BLaER1 treated with 17β-estradiol and CSF1 and Interleukin-3, amounts not matched to agents 10 nM and 100 nM (cell line): Measurements from ENCODE around the gene FKBP6.
A peak's percentile ranks its signal among the peaks of the same experiment; 100 is the strongest.
"Not testable (repeated sequence)": the region's sequence is repeated elsewhere in the genome, so short reads cannot be mapped to it uniquely, and the experiment has no call there.

Source experiments
- H3K27ac ChIP-seq, 11 experiments: shearing (Covaris generic); formaldehyde crosslinking; 2 replicates each; pipeline ENCODE4 v1.8.1; 2022
- H3K27me3 ChIP-seq, 11 experiments: shearing (Covaris generic); formaldehyde crosslinking; 2 replicates each; pipeline ENCODE4 v1.8.1; 2022
- H3K36me3 ChIP-seq, 11 experiments: shearing (Covaris generic); formaldehyde crosslinking; 2 replicates each; pipeline ENCODE4 v1.8.1; 2022
- H3K4me1 ChIP-seq, 10 experiments: shearing (Covaris generic); formaldehyde crosslinking; 2 replicates each; pipeline ENCODE4 v1.8.1; 2022
- H3K4me2 ChIP-seq, 11 experiments: shearing (Covaris generic); formaldehyde crosslinking; 2 replicates each; pipeline ENCODE4 v1.8.1; 2022
- H3K4me3 ChIP-seq, 10 experiments: shearing (Covaris generic); formaldehyde crosslinking; 2 replicates each; pipeline ENCODE4 v1.8.1; 2022
- H3K9ac ChIP-seq, 11 experiments: shearing (Covaris generic); formaldehyde crosslinking; 2 replicates each; pipeline ENCODE4 v1.8.1; 2022
- H3K9me3 ChIP-seq, 11 experiments: shearing (Covaris generic); formaldehyde crosslinking; replicated peaks in 1 of 11; 2 replicates each; pipeline ENCODE4 v1.8.1; 2022
- H4K20me1 ChIP-seq, 11 experiments: shearing (Covaris generic); formaldehyde crosslinking; 2 replicates each; pipeline ENCODE4 v1.8.1; 2022
- Cebpa-rat ChIP-seq, 11 experiments: shearing (Covaris generic); IDR thresholded peaks; 2 replicates each; pipeline ENCODE4 v1.8.1; 2022

Gene FKBP6

GRCh38 chr7:73323434-73324080, 4.4 kb upstream of the FKBP6 start:
- H3K9me3 ChIP-seq, H3K27me3 ChIP-seq, H4K20me1 ChIP-seq, H3K36me3 ChIP-seq: not testable (repeated sequence)
- peak overlapping the region; percentile 73 to 91 (median 84) for H3K4me2 ChIP-seq
- H3K27ac ChIP-seq = peak overlapping the region in 2 of 11 experiments; percentile 15 to 47; a peak in 2 of 22 replicates
- H3K4me1 ChIP-seq = peaks cover 14 to 29% (median 18%) of the 10 kb centered on the region in 10 experiments
- peak overlapping the region in 6 of 11 experiments; percentile 23 to 57 (median 44); a peak in 7 of 22 replicates for H3K9ac ChIP-seq
- H3K4me3 ChIP-seq = peak overlapping the region in 6 of 10 experiments; percentile 30 to 55 (median 46); a peak in 10 of 20 replicates

- not testable (repeated sequence) for H3K27me3 ChIP-seq, H3K36me3 ChIP-seq
- H3K4me3 ChIP-seq = peak overlapping the region in 7 of 10 experiments; percentile 9 to 55 (median 45); a peak in 11 of 20 replicates
These were observed 3.7 kb upstream of the FKBP6 start for GRCh38 chr7:73324081-73324845.

GRCh38 chr7:73325424-73325823, 2.5 kb upstream of the FKBP6 start:
- not testable (repeated sequence) for H3K9ac ChIP-seq, H4K20me1 ChIP-seq, H3K4me3 ChIP-seq, H3K27me3 ChIP-seq, H3K36me3 ChIP-seq, H3K27ac ChIP-seq, H3K9me3 ChIP-seq
- Histone ChIP-seq H3K4me2 (0 out of 22 replicates have a peak overlapping the region, but pooled peaks of 1 of the 11 experiments have one; percentile 19), H3K4me1 (peaks cover 15 to 34% (median 23%) of the 10 kb centered on the region in 10 experiments)

More at GRCh38 chr7:73324081-73324845, 3.7 kb upstream of the FKBP6 start:
- Histone ChIP-seq H3K4me1 (peaks cover 14 to 29% (median 21%) of the 10 kb centered on the region in 10 experiments), H3K27ac (peak overlapping the region in 7 of 11 experiments; percentile 13 to 52 (median 20); a peak in 8 of 22 replicates), H3K4me2 (peak overlapping the region; percentile 73 to 91 (median 84)), H3K9ac (peak overlapping the region in 9 of 11 experiments; percentile 6 to 57 (median 40); a peak in 14 of 22 replicates)
- H4K20me1 ChIP-seq, H3K9me3 ChIP-seq: not testable (repeated sequence)

GRCh38 chr7:73327449-73327848, 512 bp upstream of the FKBP6 start:
- not testable (repeated sequence) for H4K20me1 ChIP-seq, H3K36me3 ChIP-seq, H3K27me3 ChIP-seq, H3K9me3 ChIP-seq, H3K4me3 ChIP-seq, H3K4me2 ChIP-seq, H3K9ac ChIP-seq, H3K27ac ChIP-seq
- H3K4me1 ChIP-seq = peaks cover 15 to 49% (median 22%) of the 10 kb centered on the region in 10 experiments

GRCh38 chr7:73328696-73329095, 735 bp downstream of the FKBP6 start:
- H3K4me3 ChIP-seq = no peak overlapping the region

GRCh38 chr7:73329861-73330581, 2.1 kb downstream of the FKBP6 start:
- no peaks in the 10 kb centered on the region for H3K9me3 ChIP-seq
- H3K4me1 ChIP-seq = peaks cover 0 to 33% (median 3%) of the 10 kb centered on the region in 10 experiments; a peak in 8 of 20 replicates
- peak overlapping the region in 4 of 11 experiments; percentile 29 to 84 (median 78); a peak in 8 of 22 replicates for H3K4me2 ChIP-seq
- peak overlapping the region in 5 of 11 experiments; percentile 22 to 73 (median 64); a peak in 7 of 22 replicates for H3K27ac ChIP-seq
- no peaks in the 10 kb centered on the region for H3K36me3 ChIP-seq
- H4K20me1 ChIP-seq = no peaks in the 10 kb centered on the region
- H3K9ac ChIP-seq = peak overlapping the region in 2 of 11 experiments; percentile 34 to 49; a peak in 4 of 22 replicates
- no peaks in the 10 kb centered on the region for H3K27me3 ChIP-seq
- H3K4me3 ChIP-seq = peak overlapping the region in 1 of 10 experiments; percentile 19; a peak in 1 of 20 replicates
- TF ChIP-seq Cebpa-rat (IDR thresholded peaks at IDR 0.05) = no peak

More at GRCh38 chr7:73328696-73329095, 735 bp downstream of the FKBP6 start:
- Histone ChIP-seq H3K9ac (no peak overlapping the region), H4K20me1 (no peaks in the 10 kb centered on the region), H3K36me3 (no peaks in the 10 kb centered on the region), H3K4me1 (peaks cover 10 to 46% (median 14%) of the 10 kb centered on the region in 10 experiments), H3K27me3 (no peaks in the 10 kb centered on the region), H3K9me3 (no peaks in the 10 kb centered on the region), H3K27ac (no peak overlapping the region), H3K4me2 (peak overlapping the region in 1 of 11 experiments; percentile 80; a peak in 1 of 22 replicates)
- no peak for TF ChIP-seq Cebpa-rat (IDR thresholded peaks at IDR 0.05)

GRCh38 chr7:73330772-73331171, 2.8 kb downstream of the FKBP6 start:
- no peaks in the 10 kb centered on the region for H3K9me3 ChIP-seq
- H3K27ac ChIP-seq = peak overlapping the region in 4 of 11 experiments; percentile 43 to 73 (median 64); a peak in 6 of 22 replicates
- H3K9ac ChIP-seq = peak overlapping the region in 2 of 11 experiments; percentile 34 to 49; a peak in 2 of 22 replicates
- H3K27me3 ChIP-seq = no peaks in the 10 kb centered on the region
- no peak overlapping the region for H3K4me3 ChIP-seq
- TF ChIP-seq Cebpa-rat (IDR thresholded peaks at IDR 0.05) = no peak
- H3K4me1 ChIP-seq = peaks cover 0 to 32% (median 3%) of the 10 kb centered on the region in 10 experiments; a peak in 8 of 20 replicates
- H3K4me2 ChIP-seq = peak overlapping the region in 4 of 11 experiments; percentile 29 to 84 (median 78); a peak in 8 of 22 replicates
- no peaks in the 10 kb centered on the region for H3K36me3 ChIP-seq
- H4K20me1 ChIP-seq = no peaks in the 10 kb centered on the region

- TF ChIP-seq Cebpa-rat (IDR thresholded peaks at IDR 0.05) = no peak
- no peaks in the 10 kb centered on the region for H3K36me3 ChIP-seq
- H4K20me1 ChIP-seq = no peaks in the 10 kb centered on the region
- H3K4me1 ChIP-seq = peaks cover 0 to 32% (median 3%) of the 10 kb centered on the region in 10 experiments; a peak in 8 of 20 replicates
- H3K4me2 ChIP-seq = no peak overlapping the region
- H3K9me3 ChIP-seq = no peaks in the 10 kb centered on the region
- H3K9ac ChIP-seq = no peak overlapping the region
- no peaks in the 10 kb centered on the region for H3K27me3 ChIP-seq
- no peak overlapping the region for H3K27ac ChIP-seq
- H3K4me3 ChIP-seq = no peak overlapping the region
These were observed 4.5 kb downstream of the FKBP6 start for GRCh38 chr7:73332447-73332846.

GRCh38 chr7:73338321-73338720, 10.4 kb downstream of the FKBP6 start:
- Histone ChIP-seq H3K4me2 (no peak overlapping the region), H3K36me3 (no peaks in the 10 kb centered on the region), H3K27ac (no peak overlapping the region), H3K27me3 (no peaks in the 10 kb centered on the region), H4K20me1 (no peaks in the 10 kb centered on the region), H3K9ac (no peak overlapping the region), H3K9me3 (no peaks in the 10 kb centered on the region), H3K4me1 (peaks cover 0 to 8% (median 0%) of the 10 kb centered on the region in 10 experiments; a peak in 5 of 20 replicates), H3K4me3 (no peak overlapping the region)
- no peak for TF ChIP-seq Cebpa-rat (IDR thresholded peaks at IDR 0.05)
